GM23248 (cell line): ENCODE measurements around the gene CXCL9.

Source experiments
- EZH2 ChIP-seq: fragments of 200-600 bp; sonication (generic); IDR thresholded peaks from 2 replicates; pipeline ENCODE4 v1.6.1; 2018; ENCODE audit warnings: antibody characterized with exemption, mild to moderate bottlenecking; ENCODE audit not compliant: insufficient read depth, poor library complexity, severe bottlenecking
- EZH2phosphoT487 ChIP-seq: fragments of 200-600 bp; sonication (generic); IDR thresholded peaks from 2 replicates; pipeline ENCODE4 v1.6.1; 2018; ENCODE audit warnings: antibody characterized with exemption, moderate library complexity, mild to moderate bottlenecking, low read depth; ENCODE audit not compliant: insufficient read depth

- no peak for TF ChIP-seq EZH2
- TF ChIP-seq EZH2phosphoT487: no peak
Measured at GRCh38 chr4:75973766-75974165, 33.5 kb downstream of the CXCL9 start.
